Esophagus (tissue), 2 donors: ENCODE measurements around the gene BBX. TPM values are rescaled to one million over a fixed set of nuclear protein-coding genes. Genes with fewer than 3 reads are reported as not detected.

Experiments
- H3K27ac ChIP-seq, 2 donors: one replicate each; pipeline ENCODE4 v1.5.1; 2013; ENCODE audit warnings: low read depth in 2 of 2, mild to moderate bottlenecking in 2 of 2, inconsistent platforms in 1 of 2, low read length in 1 of 2, moderate library complexity in 1 of 2
- H3K27me3 ChIP-seq, 2 donors: one replicate each; pipeline ENCODE4 v1.6.1; 2013; ENCODE audit warnings: low read length in 2 of 2, control low read depth in 1 of 2, mild to moderate bottlenecking in 1 of 2; ENCODE audit not compliant: insufficient read depth in 2 of 2, control insufficient read depth in 1 of 2
- H3K36me3 ChIP-seq, 2 donors: one replicate each; pipeline ENCODE4 v1.6.1; 2013; ENCODE audit warnings: low read length in 1 of 2; ENCODE audit not compliant: control insufficient read depth in 2 of 2, insufficient read depth in 2 of 2
- H3K4me1 ChIP-seq, 2 donors: one replicate each; pipeline ENCODE4 v1.6.1; 2013; ENCODE audit warnings: low read length in 1 of 2; ENCODE audit not compliant: control insufficient read depth in 2 of 2, insufficient read depth in 2 of 2
- H3K4me3 ChIP-seq, 2 donors: one replicate each; pipeline ENCODE4 v1.5.1; 2013; ENCODE audit warnings: low read length in 2 of 2, mild to moderate bottlenecking in 2 of 2, low read depth in 1 of 2, moderate library complexity in 1 of 2
- H3K9me3 ChIP-seq, 2 donors: one replicate each; pipeline ENCODE4 v1.6.1; 2013; ENCODE audit warnings: mild to moderate bottlenecking in 2 of 2, low read depth in 1 of 2, low read length in 1 of 2, moderate library complexity in 1 of 2; ENCODE audit not compliant: control insufficient read depth in 2 of 2, insufficient read depth in 1 of 2
- WGBS, 2 donors: extraction: QIAGEN DNeasy Blood & Tissue Kit; methylation state at CpG; one replicate each; pipeline ENCODE4 v1.1.7; 2013; 5-methylcytosine and 5-hydroxymethylcytosine counted together
- polyA plus RNA-seq, 2 donors: library from polyadenylated mRNA; stranded (reverse); fragments of 200-250 nt; gene quantifications; one replicate each; pipeline ENCODE4 v1.2.3, GENCODE V29; 2013
- donor health status: healthy with polysubstance abuse.
- donor health status: Bipolar disorder and iron deficiency.

The BBX gene
- polyA plus RNA-seq, 2 donors = 3.4 to 4.7 TPM

DNA sequence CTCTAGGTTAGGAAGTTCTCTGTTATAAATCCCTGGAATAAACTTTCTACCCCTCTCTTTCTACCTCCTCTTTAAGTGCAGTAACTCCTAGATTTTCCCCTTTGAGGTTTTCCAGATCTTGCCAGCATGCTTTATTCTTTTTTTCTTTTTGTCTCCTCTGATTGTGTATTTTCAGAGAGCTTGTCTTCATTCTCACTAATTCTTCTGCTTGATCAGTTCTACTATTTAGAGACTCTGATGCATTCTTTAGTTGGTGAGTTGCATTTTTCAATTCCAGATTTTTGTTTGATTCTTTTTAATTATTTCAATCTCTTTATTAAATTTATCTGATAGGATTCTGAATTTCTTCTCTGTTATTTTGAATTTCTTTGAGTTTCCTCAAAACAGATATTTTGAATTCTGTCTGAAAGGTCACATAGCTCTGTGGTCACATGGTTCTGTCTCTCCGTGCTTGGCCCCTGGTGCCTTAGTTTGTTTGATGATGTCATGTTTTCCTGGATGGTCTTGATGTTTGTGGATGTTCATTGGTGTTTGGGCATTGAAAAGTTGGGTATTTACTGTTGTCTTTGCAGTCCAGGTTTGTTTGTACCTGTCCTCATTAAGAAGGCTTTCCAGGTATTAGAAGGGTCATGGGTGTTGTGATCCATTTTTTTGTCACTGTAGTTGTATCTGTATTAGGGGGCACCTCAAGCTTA lies 89.2 kb downstream of the BBX start:
- H3K9me3 ChIP-seq = no peaks in the 10 kb centered on the region
- H3K4me1 ChIP-seq = no peaks in the 10 kb centered on the region
- no peak overlapping the region for H3K4me3 ChIP-seq
- peaks cover 0 to 2% of the 10 kb centered on the region in 2 donors for H3K36me3 ChIP-seq
- no peak overlapping the region for H3K27ac ChIP-seq
- H3K27me3 ChIP-seq = no peaks in the 10 kb centered on the region
- WGBS, 2 donors = 64 to 86% methylated on average over 1 of the region's 1 CpG

DNA sequence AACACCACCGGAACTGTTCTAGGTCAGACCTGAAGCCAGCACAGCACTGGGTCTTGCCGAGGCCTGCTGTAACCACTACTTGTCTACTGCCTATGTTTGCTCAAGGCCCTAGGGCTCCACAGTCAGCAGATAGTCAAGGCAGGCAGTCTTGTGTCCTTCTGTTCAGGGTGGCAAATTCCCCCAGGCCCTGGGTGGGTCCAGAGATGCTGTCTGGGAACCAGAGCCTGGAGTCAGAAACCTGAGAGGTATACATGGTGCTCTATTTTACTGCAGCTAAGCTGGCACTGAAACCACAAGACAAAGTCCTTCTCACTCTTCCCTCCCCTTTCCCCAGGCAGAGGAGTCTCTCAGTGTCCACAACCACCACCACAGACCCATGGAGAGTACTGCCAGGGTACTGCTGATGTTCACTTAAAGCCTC lies 89.9 kb downstream of the BBX start:
- Histone ChIP-seq H3K27me3 (no peaks in the 10 kb centered on the region), H3K36me3 (peaks cover 0 to 2% of the 10 kb centered on the region in 2 donors), H3K9me3 (no peaks in the 10 kb centered on the region), H3K4me1 (no peaks in the 10 kb centered on the region), H3K27ac (no peak overlapping the region), H3K4me3 (no peak overlapping the region)
- 86 to 88% methylated on average over 2 of the region's 2 CpGs for WGBS, 2 donors

DNA sequence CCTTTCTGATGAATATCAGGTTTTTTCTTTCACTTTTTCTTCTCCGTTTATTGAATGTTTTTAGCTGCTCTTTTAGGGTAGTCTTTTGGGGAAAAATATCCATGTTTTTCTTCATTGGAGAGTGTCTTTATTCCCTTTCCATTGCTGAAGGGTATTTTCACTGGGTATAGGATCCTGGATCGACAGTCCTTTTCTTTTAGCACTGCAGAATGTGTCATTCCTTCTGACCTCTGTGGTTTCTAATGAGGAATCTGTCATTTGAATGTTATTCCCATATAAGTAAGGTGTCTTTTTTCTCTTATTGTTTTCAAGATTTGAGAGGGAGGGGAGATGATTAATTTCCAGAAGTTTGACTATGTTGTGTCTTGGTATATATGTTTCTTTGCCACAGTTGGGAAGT lies 96.8 kb downstream of the BBX start:
- Histone ChIP-seq H3K27ac (no peak overlapping the region), H3K27me3 (no peaks in the 10 kb centered on the region), H3K4me1 (no peaks in the 10 kb centered on the region), H3K4me3 (no peak overlapping the region), H3K9me3 (no peaks in the 10 kb centered on the region), H3K36me3 (no peaks in the 10 kb centered on the region)
- WGBS, 2 donors = 89 to 90% methylated on average over 2 of the region's 2 CpGs

DNA sequence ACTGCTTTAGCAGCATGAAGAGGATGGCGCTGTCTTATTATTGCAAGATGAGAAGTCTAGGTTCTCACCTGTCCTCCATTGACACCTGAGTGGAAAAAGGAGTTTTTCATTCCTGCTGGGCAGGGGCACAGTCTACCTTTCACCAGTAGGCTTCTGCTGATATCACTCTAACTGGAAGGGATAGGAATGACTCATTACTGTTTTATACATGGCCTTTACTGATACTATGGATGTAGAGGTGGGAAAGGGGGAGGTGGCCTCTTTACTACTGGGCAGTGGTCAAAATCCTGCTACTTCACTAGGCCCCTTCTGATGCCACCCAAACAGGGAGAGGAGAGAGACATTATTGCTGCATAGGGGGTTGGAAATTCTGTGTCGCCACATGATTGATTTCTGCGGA lies 97.8 kb downstream of the BBX start:
- Histone ChIP-seq H3K27me3 (no peaks in the 10 kb centered on the region), H3K27ac (no peak overlapping the region), H3K4me1 (no peaks in the 10 kb centered on the region), H3K4me3 (no peak overlapping the region), H3K36me3 (no peaks in the 10 kb centered on the region), H3K9me3 (no peaks in the 10 kb centered on the region)
- 76 to 97% methylated on average over 3 of the region's 3 CpGs for WGBS, 2 donors

DNA sequence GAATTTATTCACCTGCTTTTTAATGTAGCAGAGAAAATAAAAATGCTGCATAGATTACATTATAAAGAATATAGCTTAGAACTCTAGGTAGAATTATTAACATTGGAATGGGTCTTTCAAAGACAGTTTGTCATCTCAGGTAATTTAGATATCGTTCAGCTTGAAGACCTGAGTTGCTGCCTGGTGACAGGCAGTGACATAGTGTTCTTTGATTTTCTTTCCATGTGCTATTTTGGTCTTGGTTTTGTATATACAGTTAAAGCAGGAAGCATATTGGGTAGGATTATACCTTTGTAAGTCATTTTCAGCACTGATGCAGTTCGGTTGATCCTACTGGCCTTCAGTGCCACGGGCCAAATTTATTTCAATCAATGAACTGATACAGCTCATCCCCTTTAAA lies 98.7 kb downstream of the BBX start:
- no peaks in the 10 kb centered on the region for H3K36me3 ChIP-seq
- H3K9me3 ChIP-seq = no peaks in the 10 kb centered on the region
- H3K27ac ChIP-seq = no peak overlapping the region
- H3K27me3 ChIP-seq = no peaks in the 10 kb centered on the region
- no peak overlapping the region for H3K4me3 ChIP-seq
- 73 to 81% methylated on average over 3 of the region's 3 CpGs for WGBS, 2 donors
- no peaks in the 10 kb centered on the region for H3K4me1 ChIP-seq

- Histone ChIP-seq H3K9me3 (no peaks in the 10 kb centered on the region), H3K27me3 (no peaks in the 10 kb centered on the region), H3K36me3 (no peaks in the 10 kb centered on the region), H3K27ac (no peak overlapping the region), H3K4me1 (no peaks in the 10 kb centered on the region), H3K4me3 (no peak overlapping the region)
Observed at GRCh38 chr3:107627962-107628542, 105.3 kb downstream of the BBX start.

GRCh38 chr3:107629566-107629965 lies 106.8 kb downstream of the BBX start:
- Histone ChIP-seq H3K4me3 (no peak overlapping the region), H3K27me3 (no peaks in the 10 kb centered on the region), H3K36me3 (no peaks in the 10 kb centered on the region), H3K27ac (no peak overlapping the region), H3K9me3 (no peaks in the 10 kb centered on the region), H3K4me1 (no peaks in the 10 kb centered on the region)
- 81 to 86% methylated on average over 4 of the region's 4 CpGs for WGBS, 2 donors

GRCh38 chr3:107630779-107631178 lies 108.0 kb downstream of the BBX start:
- Histone ChIP-seq H3K4me1 (no peaks in the 10 kb centered on the region), H3K4me3 (no peak overlapping the region), H3K9me3 (no peaks in the 10 kb centered on the region), H3K27ac (no peak overlapping the region), H3K36me3 (no peaks in the 10 kb centered on the region), H3K27me3 (no peaks in the 10 kb centered on the region)

GRCh38 chr3:107632576-107632975 lies 109.8 kb downstream of the BBX start:
- no peak overlapping the region for H3K4me3 ChIP-seq
- H3K4me1 ChIP-seq = no peaks in the 10 kb centered on the region
- no peak overlapping the region for H3K27ac ChIP-seq
- no peaks in the 10 kb centered on the region for H3K36me3 ChIP-seq
- no peaks in the 10 kb centered on the region for H3K27me3 ChIP-seq
- no peaks in the 10 kb centered on the region for H3K9me3 ChIP-seq
- WGBS, 2 donors = 89 to 93% methylated on average over 2 of the region's 2 CpGs
